Measurements from ENCODE around the gene STOX1. TPM values are rescaled to one million over a fixed set of nuclear protein-coding genes. Genes with fewer than 3 reads are reported as not detected.
"Not testable (repeated sequence)": the region's sequence is repeated elsewhere in the genome, so short reads cannot be mapped to it uniquely, and the experiment has no call there.

The STOX1 gene
- total and polyA plus RNA-seq, 9 donors, result 0.71 to 11.5 (median 1.3) TPM

GRCh38 chr10:68856352-68856751, 29.0 kb downstream of the STOX1 start:
- no peak for DNase-seq
- TF ChIP-seq POLR2A (IDR thresholded peaks at IDR 0.05), result no peak
- no peak for TF ChIP-seq CTCF (IDR thresholded peaks at IDR 0.05)
- TF ChIP-seq EP300 (IDR thresholded peaks at IDR 0.05), result no peak
- intact Hi-C loops (cut with DNase I), result no loop called here
- Histone ChIP-seq H3K27ac (no peak overlapping the region), H3K4me1 (ENCODE audit: insufficient read depth) (no peaks in the 10 kb centered on the region), H3K4me3 (no peak overlapping the region), H3K9me3 (no peaks in the 10 kb centered on the region), H3K27me3 (no peaks in the 10 kb centered on the region), H3K36me3 (no peaks in the 10 kb centered on the region)
- WGBS, 3 donors, result 52 to 66% (median 59%) methylated on average over 6 of the region's 6 CpGs

- Histone ChIP-seq H3K4me3 (no peak overlapping the region), H3K36me3 (no peaks in the 10 kb centered on the region), H3K4me1 (ENCODE audit: insufficient read depth) (no peaks in the 10 kb centered on the region), H3K27ac (no peak overlapping the region), H3K9me3 (no peaks in the 10 kb centered on the region), H3K27me3 (no peaks in the 10 kb centered on the region)
- intact Hi-C loops (cut with DNase I), result no loop called here
- TF ChIP-seq EP300 (IDR thresholded peaks at IDR 0.05) (no peak), POLR2A (IDR thresholded peaks at IDR 0.05) (no peak), CTCF (IDR thresholded peaks at IDR 0.05) (no peak)
- WGBS, 3 donors, result 75 to 79% (median 77%) methylated on average over 2 of the region's 2 CpGs
- DNase-seq, result no peak
These were observed 29.7 kb downstream of the STOX1 start for GRCh38 chr10:68857005-68857404.

GRCh38 chr10:68861253-68861652, 33.9 kb downstream of the STOX1 start:
- DNase-seq, result no peak
- Histone ChIP-seq H3K4me1 (ENCODE audit: insufficient read depth) (no peaks in the 10 kb centered on the region), H3K4me3 (no peak overlapping the region), H3K36me3 (no peaks in the 10 kb centered on the region), H3K27me3 (no peaks in the 10 kb centered on the region), H3K27ac (no peak overlapping the region), H3K9me3 (no peaks in the 10 kb centered on the region)
- TF ChIP-seq CTCF (IDR thresholded peaks at IDR 0.05), result no peak
- no peak for TF ChIP-seq EP300 (IDR thresholded peaks at IDR 0.05)
- TF ChIP-seq POLR2A (IDR thresholded peaks at IDR 0.05), result no peak
- intact Hi-C loops (cut with DNase I), result no loop called here
- 90 to 94% (median 92%) methylated on average over 5 of the region's 5 CpGs for WGBS, 3 donors

- Histone ChIP-seq H3K4me1 (ENCODE audit: insufficient read depth) (no peaks in the 10 kb centered on the region), H3K36me3 (no peaks in the 10 kb centered on the region), H3K27ac (no peak overlapping the region), H3K9me3 (no peaks in the 10 kb centered on the region), H3K4me3 (no peak overlapping the region), H3K27me3 (no peaks in the 10 kb centered on the region)
- intact Hi-C loops (cut with DNase I), result no loop called here
- TF ChIP-seq EP300 (IDR thresholded peaks at IDR 0.05), result no peak
- no peak for TF ChIP-seq CTCF (IDR thresholded peaks at IDR 0.05)
- no peak for TF ChIP-seq POLR2A (IDR thresholded peaks at IDR 0.05)
- no peak for DNase-seq
- WGBS, 3 donors, result 85 to 96% (median 91%) methylated on average over 1 of the region's 1 CpG
These were observed 37.3 kb downstream of the STOX1 start for GRCh38 chr10:68864611-68865010.

- H3K36me3 ChIP-seq; H3K27ac ChIP-seq; H3K9me3 ChIP-seq; H3K4me3 ChIP-seq; H3K27me3 ChIP-seq; intact Hi-C loops (cut with DNase I); H3K4me1 ChIP-seq (ENCODE audit: insufficient read depth); DNase-seq: not testable (repeated sequence)
- WGBS, 3 donors, result 94 to 98% (median 97%) methylated on average over 8 of the region's 8 CpGs
These were observed 40.8 kb downstream of the STOX1 start for GRCh38 chr10:68868173-68868572.

Data from ovary (tissue), 9 donors.